GM12878 (cell line): ENCODE measurements around the gene OLR1.

Experiments
- FOXM1 ChIP-seq: IDR thresholded peaks from 2 replicates; pipeline ENCODE4 v1.6.1; 2012; ENCODE audit warnings: low read depth, mild to moderate bottlenecking, inconsistent platforms, low read length, moderate library complexity
- MXI1 ChIP-seq: fragments of 150-350 bp; IDR thresholded peaks from 2 replicates; pipeline ENCODE4 v1.6.1; 2011; ENCODE audit warnings: low read depth, mild to moderate bottlenecking, inconsistent platforms, low read length, improper control_type of control experiment
- SREBF2 ChIP-seq: IDR thresholded peaks from 2 replicates; pipeline ENCODE4 v1.6.1; 2012; ENCODE audit warnings: mild to moderate bottlenecking, low read length
- TAF1 ChIP-seq: IDR thresholded peaks from 2 replicates; pipeline ENCODE4 v1.6.1; 2011; ENCODE audit warnings: mild to moderate bottlenecking, low read depth, low read length, borderline replicate concordance
- ZNF274 ChIP-seq: IDR thresholded peaks from one replicate; pipeline ENCODE4 v1.8.0; 2011; ENCODE audit not compliant: insufficient read length, insufficient read depth
- TF ChIP-seq, protein P1 (sequence below): fragments of 450-650 bp; formaldehyde crosslinking; IDR thresholded peaks from 2 replicates; pipeline ENCODE4 v1.4.0; 2022; ENCODE audit warnings: mild to moderate bottlenecking, moderate library complexity
- TF ChIP-seq, protein P2 (sequence below), 3 experiments: IDR thresholded peaks in 2 of 3; conservative IDR thresholded peaks in 1 of 3; 2 replicates each; pipeline ENCODE4 v1.5.1; 2011; ENCODE audit warnings: low read depth in 3 of 3, low read length in 3 of 3, mild to moderate bottlenecking in 3 of 3, control low read depth in 2 of 3, moderate library complexity in 2 of 3, inconsistent platforms in 1 of 3, mixed read lengths in 1 of 3; ENCODE audit not compliant: control insufficient read depth in 2 of 3, insufficient read depth in 1 of 3; ENCODE audit errors: extremely low read depth in 1 of 3
- TF ChIP-seq, protein P3 (sequence below): fragments of 450-650 bp; IDR thresholded peaks from 2 replicates; pipeline ENCODE4 v1.6.1; 2017; ENCODE audit warnings: borderline replicate concordance

DNA sequence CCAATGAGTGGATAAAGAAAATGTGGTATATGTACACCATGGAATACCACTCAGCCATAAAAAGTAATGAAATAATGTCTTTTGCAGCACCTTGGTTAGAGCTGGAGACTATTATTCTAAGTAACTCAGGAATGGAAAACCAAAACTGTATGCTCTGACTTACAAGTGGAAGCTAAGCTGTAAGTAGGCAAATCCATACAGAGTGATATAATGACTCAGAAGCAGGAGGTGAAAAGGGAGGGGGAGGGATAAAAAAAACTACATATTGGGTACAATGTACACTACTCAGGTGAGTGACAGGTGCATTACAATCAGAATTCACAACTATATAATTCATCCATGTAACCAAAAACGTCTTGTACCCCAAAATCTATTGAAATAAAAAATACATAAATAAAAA is 58.0 kb downstream of the OLR1 start:
- TF ChIP-seq, protein P1, sequence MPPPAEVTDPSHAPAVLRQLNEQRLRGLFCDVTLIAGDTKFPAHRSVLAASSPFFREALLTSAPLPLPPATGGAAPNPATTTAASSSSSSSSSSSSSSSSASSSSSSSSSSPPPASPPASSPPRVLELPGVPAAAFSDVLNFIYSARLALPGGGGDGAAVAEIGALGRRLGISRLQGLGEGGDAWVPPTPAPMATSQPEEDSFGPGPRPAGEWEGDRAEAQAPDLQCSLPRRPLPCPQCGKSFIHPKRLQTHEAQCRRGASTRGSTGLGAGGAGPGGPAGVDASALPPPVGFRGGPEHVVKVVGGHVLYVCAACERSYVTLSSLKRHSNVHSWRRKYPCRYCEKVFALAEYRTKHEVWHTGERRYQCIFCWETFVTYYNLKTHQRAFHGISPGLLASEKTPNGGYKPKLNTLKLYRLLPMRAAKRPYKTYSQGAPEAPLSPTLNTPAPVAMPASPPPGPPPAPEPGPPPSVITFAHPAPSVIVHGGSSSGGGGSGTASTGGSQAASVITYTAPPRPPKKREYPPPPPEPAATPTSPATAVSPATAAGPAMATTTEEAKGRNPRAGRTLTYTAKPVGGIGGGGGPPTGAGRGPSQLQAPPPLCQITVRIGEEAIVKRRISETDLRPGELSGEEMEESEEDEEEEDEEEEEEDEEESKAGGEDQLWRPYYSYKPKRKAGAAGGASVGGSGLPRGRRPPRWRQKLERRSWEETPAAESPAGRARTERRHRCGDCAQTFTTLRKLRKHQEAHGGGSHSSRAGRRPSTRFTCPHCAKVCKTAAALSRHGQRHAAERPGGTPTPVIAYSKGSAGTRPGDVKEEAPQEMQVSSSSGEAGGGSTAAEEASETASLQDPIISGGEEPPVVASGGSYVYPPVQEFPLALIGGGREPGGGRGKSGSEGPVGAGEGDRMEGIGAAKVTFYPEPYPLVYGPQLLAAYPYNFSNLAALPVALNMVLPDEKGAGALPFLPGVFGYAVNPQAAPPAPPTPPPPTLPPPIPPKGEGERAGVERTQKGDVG, result no peak
- TF ChIP-seq, protein P2, sequence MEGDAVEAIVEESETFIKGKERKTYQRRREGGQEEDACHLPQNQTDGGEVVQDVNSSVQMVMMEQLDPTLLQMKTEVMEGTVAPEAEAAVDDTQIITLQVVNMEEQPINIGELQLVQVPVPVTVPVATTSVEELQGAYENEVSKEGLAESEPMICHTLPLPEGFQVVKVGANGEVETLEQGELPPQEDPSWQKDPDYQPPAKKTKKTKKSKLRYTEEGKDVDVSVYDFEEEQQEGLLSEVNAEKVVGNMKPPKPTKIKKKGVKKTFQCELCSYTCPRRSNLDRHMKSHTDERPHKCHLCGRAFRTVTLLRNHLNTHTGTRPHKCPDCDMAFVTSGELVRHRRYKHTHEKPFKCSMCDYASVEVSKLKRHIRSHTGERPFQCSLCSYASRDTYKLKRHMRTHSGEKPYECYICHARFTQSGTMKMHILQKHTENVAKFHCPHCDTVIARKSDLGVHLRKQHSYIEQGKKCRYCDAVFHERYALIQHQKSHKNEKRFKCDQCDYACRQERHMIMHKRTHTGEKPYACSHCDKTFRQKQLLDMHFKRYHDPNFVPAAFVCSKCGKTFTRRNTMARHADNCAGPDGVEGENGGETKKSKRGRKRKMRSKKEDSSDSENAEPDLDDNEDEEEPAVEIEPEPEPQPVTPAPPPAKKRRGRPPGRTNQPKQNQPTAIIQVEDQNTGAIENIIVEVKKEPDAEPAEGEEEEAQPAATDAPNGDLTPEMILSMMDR (IDR thresholded peaks at IDR 0.05 in 2 of 3, conservative IDR thresholded peaks at IDR 0.05 in 1 of 3; ENCODE audit: control insufficient read depth in 2 of 3, extremely low read depth in 1 of 3, insufficient read depth in 1 of 3, low read depth in 3 of 3, low read length in 3 of 3), result no peak
- TF ChIP-seq ZNF274, result no peak
- TF ChIP-seq, protein P3, sequence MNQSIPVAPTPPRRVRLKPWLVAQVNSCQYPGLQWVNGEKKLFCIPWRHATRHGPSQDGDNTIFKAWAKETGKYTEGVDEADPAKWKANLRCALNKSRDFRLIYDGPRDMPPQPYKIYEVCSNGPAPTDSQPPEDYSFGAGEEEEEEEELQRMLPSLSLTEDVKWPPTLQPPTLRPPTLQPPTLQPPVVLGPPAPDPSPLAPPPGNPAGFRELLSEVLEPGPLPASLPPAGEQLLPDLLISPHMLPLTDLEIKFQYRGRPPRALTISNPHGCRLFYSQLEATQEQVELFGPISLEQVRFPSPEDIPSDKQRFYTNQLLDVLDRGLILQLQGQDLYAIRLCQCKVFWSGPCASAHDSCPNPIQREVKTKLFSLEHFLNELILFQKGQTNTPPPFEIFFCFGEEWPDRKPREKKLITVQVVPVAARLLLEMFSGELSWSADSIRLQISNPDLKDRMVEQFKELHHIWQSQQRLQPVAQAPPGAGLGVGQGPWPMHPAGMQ, result no peak
- no peak for TF ChIP-seq SREBF2
- TF ChIP-seq FOXM1, result no peak
- no peak for TF ChIP-seq MXI1
- TF ChIP-seq TAF1, result no peak
